ENCODE results near the gene CDC42EP1.

GRCh38 chr22:37569921-37570660 is 9.8 kb downstream of the CDC42EP1 start:
- TF ChIP-seq, protein P1, sequence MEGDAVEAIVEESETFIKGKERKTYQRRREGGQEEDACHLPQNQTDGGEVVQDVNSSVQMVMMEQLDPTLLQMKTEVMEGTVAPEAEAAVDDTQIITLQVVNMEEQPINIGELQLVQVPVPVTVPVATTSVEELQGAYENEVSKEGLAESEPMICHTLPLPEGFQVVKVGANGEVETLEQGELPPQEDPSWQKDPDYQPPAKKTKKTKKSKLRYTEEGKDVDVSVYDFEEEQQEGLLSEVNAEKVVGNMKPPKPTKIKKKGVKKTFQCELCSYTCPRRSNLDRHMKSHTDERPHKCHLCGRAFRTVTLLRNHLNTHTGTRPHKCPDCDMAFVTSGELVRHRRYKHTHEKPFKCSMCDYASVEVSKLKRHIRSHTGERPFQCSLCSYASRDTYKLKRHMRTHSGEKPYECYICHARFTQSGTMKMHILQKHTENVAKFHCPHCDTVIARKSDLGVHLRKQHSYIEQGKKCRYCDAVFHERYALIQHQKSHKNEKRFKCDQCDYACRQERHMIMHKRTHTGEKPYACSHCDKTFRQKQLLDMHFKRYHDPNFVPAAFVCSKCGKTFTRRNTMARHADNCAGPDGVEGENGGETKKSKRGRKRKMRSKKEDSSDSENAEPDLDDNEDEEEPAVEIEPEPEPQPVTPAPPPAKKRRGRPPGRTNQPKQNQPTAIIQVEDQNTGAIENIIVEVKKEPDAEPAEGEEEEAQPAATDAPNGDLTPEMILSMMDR (IDR thresholded peaks at IDR 0.05), result no peak
- TF ChIP-seq EZH2 (IDR thresholded peaks at IDR 0.05; ENCODE audit: borderline replicate concordance, insufficient read depth, low read depth, low read length, poor library complexity, severe bottlenecking), result no peak
